Testis (tissue), 2 donors: Measurements from ENCODE around the gene KLHL15.

ENCODE experiments used
- CTCF ChIP-seq, 3 experiments: fragments of 450-650 bp in 2 of 3; fragments of 200-600 bp in 1 of 3; sonication (generic) in 1 of 3; IDR thresholded peaks; one replicate each; pipeline ENCODE4 v1.5.1; 2016 to 2019; ENCODE audit warnings: antibody characterized with exemption in 3 of 3, mild to moderate bottlenecking in 2 of 3, moderate library complexity in 1 of 3
- POLR2A ChIP-seq: fragments of 450-650 bp; IDR thresholded peaks from one replicate; pipeline ENCODE4 v1.6.1; 2017; ENCODE audit warnings: antibody characterized with exemption, mild to moderate bottlenecking, moderate library complexity

- TF ChIP-seq CTCF (IDR thresholded peaks at IDR 0.05) (no peak), POLR2A (no peak)
Measured at GRCh38 chrX:24019448-24019847, 7.5 kb downstream of the KLHL15 start.
